Neutrophil (primary cell): Measurements from ENCODE around the gene SCLY.

Experiments
- H3K27ac ChIP-seq: fragments of 200-600 bp; sonication (generic); 2 replicates; pipeline ENCODE4 v1.5.1; 2016; ENCODE audit warnings: mild to moderate bottlenecking, moderate library complexity
- H3K27me3 ChIP-seq: fragments of 200-600 bp; sonication (generic); 2 replicates; pipeline ENCODE4 v1.6.0; 2016; ENCODE audit warnings: mild to moderate bottlenecking
- H3K36me3 ChIP-seq: fragments of 200-600 bp; sonication (generic); 2 replicates; pipeline ENCODE4 v1.5.1; 2017
- H3K4me1 ChIP-seq, 2 experiments: fragments of 200-600 bp in 1 of 2; sonication (generic) in 1 of 2; 1 replicate in 1 of 2; 2 replicates in 1 of 2; pipeline versions ENCODE4 v1.5.1 to v1.6.1; 2013 to 2016; ENCODE audit warnings: low read depth in 1 of 2, low read length in 1 of 2, mild to moderate bottlenecking in 1 of 2, moderate library complexity in 1 of 2; ENCODE audit not compliant: control insufficient read depth in 1 of 2, insufficient read depth in 1 of 2
- H3K4me3 ChIP-seq, 2 experiments: fragments of 200-600 bp in 1 of 2; sonication (generic) in 1 of 2; 1 replicate in 1 of 2; 2 replicates in 1 of 2; pipeline ENCODE4 v1.5.1; 2013 to 2016; ENCODE audit warnings: low read depth in 1 of 2, low read length in 1 of 2, mild to moderate bottlenecking in 1 of 2, moderate library complexity in 1 of 2
- H3K9me3 ChIP-seq: fragments of 200-600 bp; sonication (generic); 2 replicates; pipeline ENCODE4 v1.5.1; 2016
- TF ChIP-seq, protein P1 (sequence below): fragments of 200-600 bp; sonication (generic); IDR thresholded peaks from 2 replicates; pipeline ENCODE4 v1.5.1; 2016; ENCODE audit warnings: antibody characterized with exemption

SCLY gene

DNA sequence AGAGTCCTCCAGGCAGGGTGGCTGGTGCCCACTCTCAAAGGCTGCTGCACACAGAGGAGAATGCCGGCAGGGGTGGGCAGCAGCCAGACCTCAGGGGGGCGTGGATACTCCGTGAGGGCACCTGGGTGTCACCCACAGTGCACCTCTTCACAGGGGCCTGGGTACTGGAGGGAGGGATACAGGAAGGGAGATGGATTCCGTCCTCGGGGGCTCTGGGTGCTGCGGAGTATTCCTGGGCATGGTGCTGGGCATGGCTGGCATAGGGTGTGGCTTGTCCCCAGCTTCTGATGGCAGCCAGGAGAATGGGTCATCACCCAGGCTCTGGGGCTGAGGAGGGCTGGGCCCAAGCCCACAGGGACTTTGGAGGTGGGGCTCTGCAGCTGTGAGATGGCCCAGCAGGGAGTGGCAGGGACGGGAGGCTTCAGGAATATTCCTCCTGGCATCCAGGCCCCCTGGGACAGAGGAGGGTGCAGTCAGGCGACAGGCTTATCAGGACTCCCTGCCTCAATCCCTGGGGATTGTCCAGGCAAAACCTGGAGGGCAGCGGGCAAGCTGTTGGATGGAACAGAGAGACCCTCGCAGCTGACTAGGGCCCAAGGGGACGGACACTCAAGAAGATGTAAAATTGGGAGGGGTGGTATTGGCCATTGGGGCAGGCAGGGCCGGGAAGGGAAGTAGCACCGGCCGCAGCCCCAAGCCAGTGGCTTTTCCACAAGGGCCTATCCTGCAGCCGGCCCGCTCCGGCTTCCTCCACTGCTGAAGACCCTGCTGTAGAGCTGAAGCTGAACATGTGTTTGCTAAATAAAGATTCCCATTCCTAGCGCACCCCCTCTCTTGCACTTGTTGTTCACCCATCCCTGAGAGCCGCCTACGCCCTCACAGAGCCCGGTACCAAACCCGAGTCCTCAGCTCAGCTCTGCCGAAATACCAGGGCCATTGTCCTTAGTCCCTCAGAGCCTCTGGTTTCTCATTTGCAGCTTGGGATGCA is 72.0 kb downstream of the SCLY start:
- TF ChIP-seq, protein P1, sequence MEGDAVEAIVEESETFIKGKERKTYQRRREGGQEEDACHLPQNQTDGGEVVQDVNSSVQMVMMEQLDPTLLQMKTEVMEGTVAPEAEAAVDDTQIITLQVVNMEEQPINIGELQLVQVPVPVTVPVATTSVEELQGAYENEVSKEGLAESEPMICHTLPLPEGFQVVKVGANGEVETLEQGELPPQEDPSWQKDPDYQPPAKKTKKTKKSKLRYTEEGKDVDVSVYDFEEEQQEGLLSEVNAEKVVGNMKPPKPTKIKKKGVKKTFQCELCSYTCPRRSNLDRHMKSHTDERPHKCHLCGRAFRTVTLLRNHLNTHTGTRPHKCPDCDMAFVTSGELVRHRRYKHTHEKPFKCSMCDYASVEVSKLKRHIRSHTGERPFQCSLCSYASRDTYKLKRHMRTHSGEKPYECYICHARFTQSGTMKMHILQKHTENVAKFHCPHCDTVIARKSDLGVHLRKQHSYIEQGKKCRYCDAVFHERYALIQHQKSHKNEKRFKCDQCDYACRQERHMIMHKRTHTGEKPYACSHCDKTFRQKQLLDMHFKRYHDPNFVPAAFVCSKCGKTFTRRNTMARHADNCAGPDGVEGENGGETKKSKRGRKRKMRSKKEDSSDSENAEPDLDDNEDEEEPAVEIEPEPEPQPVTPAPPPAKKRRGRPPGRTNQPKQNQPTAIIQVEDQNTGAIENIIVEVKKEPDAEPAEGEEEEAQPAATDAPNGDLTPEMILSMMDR: no peak
- peaks cover 6 to 9% of the 10 kb centered on the region in 2 experiments for H3K4me1 ChIP-seq

DNA sequence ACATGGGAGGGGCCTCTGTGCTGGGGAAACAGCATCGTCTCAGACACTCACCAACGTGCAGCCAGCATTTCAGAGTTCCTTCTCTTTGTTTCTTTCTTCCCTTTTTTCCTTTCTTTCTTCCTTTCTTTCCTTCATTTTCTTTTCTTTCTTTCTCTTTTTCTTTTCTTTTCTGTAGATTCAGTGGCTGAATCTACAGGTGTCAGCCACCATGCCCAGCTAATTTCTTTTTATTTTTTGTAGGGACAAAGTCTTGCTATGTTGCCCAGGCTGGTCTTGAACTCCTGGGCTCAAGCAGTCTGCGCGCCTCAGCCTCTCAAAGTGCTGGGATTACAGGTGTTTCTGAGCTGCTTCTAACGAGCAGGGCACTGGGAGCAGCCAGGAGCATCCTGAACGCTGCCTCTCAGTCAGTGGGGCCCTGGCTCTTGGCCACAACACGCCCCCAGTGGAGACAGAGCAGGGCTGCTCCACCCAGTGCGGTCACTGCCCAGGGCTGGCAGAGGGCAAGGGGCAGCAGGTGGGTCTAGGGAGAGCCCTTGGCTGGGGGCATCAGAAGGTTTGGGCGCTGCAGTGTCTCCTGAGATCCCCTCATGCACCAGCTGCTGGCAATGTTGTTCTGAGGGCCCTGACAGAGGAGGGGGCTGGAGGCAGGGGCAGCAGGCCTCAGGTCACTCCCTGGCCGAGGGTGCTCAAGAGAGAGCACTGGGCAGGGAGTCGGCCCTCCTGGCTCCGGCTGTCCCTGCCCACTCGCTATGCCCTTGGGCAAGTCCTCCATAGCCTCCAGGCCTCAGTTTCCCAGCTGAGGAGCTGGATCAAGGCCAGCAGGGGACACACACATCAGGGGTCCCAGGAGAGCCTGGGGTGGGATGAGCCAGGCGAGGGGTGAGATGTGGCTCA is 72.9 kb downstream of the SCLY start:
- Histone ChIP-seq H3K4me1 (peaks cover 6 to 9% of the 10 kb centered on the region in 2 experiments), H3K27ac (no peak overlapping the region), H3K27me3 (no peaks in the 10 kb centered on the region), H3K4me3 (no peak overlapping the region), H3K36me3 (no peaks in the 10 kb centered on the region), H3K9me3 (no peaks in the 10 kb centered on the region)
- TF ChIP-seq, protein P1: no peak

More for the DNA sequence above, 72.0 kb downstream of the SCLY start:
- no peak overlapping the region for H3K4me3 ChIP-seq
- peaks cover 4% of the 10 kb centered on the region for H3K27me3 ChIP-seq
- no peaks in the 10 kb centered on the region for H3K36me3 ChIP-seq
- no peaks in the 10 kb centered on the region for H3K9me3 ChIP-seq
- no peak overlapping the region for H3K27ac ChIP-seq

DNA sequence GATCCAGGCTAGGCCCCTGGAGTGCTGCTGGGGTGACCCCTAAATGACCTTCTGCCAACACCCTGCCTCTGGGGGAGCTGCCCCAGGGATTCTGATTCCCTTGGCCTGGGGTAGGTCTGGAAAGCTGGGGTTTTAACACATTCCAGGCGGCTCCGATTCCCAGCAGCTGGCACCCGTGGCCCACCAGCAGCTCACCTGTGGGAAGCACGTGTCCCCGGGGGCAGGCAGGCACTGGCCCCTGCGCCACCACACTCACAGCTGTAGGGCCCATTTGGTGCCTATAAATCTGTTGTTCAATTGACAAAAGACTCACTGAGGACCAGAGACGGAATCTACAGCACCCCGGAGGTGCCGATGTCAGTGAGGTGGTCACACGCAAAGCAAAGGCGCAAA is 73.6 kb downstream of the SCLY start:
- no peaks in the 10 kb centered on the region for H3K27me3 ChIP-seq
- no peaks in the 10 kb centered on the region for H3K36me3 ChIP-seq
- peaks cover 6 to 9% of the 10 kb centered on the region in 2 experiments for H3K4me1 ChIP-seq
- H3K27ac ChIP-seq: no peak overlapping the region
- H3K9me3 ChIP-seq: no peaks in the 10 kb centered on the region
- TF ChIP-seq, protein P1: no peak
- H3K4me3 ChIP-seq: no peak overlapping the region

DNA sequence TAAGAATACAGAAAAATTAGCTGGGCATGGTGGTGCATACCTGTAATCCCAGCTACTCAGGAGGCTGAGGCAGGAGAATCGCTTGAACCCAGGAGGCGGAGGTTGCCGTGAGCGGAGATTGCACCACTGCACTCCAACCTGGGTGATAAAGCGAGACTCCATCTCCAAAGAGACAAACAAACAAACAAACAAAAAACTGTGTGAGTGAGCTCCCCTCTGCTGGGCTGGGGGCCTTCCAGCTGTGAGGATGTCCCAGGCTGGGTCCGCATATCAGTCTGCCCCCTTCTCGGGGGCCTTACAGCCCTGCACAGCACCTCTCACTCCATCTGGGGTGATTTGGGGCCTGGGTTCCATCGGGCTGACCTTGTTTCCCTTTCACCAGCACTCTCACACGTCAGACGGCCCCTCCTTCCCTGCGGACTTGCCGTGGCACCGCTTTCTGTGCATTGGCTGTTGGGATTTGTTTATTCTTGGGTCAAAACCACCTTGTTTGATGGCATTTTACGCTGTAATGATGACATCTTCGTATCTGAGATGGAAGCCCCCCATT is 74.9 kb downstream of the SCLY start:
- Histone ChIP-seq H3K9me3 (no peaks in the 10 kb centered on the region), H3K36me3 (no peaks in the 10 kb centered on the region), H3K4me3 (no peak overlapping the region), H3K27me3 (no peaks in the 10 kb centered on the region), H3K27ac (no peak overlapping the region), H3K4me1 (peaks cover 6 to 9% of the 10 kb centered on the region in 2 experiments)
- TF ChIP-seq, protein P1: no peak

DNA sequence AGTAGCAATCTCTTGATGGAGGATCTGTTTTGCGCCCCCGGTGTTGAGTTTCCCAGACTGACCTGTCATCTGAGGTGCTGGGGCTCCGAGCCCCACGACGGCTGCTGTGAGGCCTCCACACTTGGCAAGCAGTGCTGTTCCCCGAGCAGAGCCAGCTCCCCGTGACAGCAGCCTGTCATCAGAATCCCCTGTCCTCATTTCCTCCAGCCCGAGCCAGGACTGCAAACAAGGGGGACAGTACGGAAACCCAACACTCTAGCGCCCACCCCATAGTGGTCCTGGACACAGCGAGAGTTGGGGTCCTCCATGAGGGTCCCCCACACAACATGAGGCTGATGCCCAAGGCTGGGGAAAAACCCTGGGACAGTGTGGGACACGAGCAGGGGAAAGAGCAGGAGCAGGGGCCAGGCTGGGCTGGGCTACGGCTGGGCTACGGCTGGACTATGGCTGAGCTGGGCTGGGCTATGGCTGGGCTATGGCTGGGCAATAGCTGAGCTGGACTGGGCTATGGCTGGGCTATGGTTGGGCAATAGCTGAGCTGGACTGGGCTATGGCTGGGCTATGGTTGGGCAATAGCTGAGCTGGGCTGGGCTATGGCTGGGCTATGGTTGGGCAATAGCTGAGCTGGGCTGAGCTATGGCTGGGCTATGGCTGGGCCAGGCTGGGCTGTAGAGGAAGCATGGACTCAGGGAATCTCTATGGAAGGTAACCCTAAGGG is 76.2 kb downstream of the SCLY start:
- no peaks in the 10 kb centered on the region for H3K27me3 ChIP-seq
- H3K9me3 ChIP-seq: no peaks in the 10 kb centered on the region
- TF ChIP-seq, protein P1: no peak
- H3K4me1 ChIP-seq: peaks cover 6 to 9% of the 10 kb centered on the region in 2 experiments
- no peak overlapping the region for H3K4me3 ChIP-seq
- H3K27ac ChIP-seq: no peak overlapping the region
- H3K36me3 ChIP-seq: no peaks in the 10 kb centered on the region
